Coronary artery (tissue), 2 donors: ENCODE data around the gene CACNG3.

Experiments used
- DNase-seq: peaks from one replicate; pipeline ENCODE4 v3.0.0-alpha.2; 2017; ENCODE audit warnings: low spot score
- H3K27ac ChIP-seq, 2 donors: fragments of 200-600 bp; sonication (generic); one replicate each; pipeline ENCODE4 v1.5.1; 2016 to 2019
- H3K4me3 ChIP-seq: fragments of 200-600 bp; sonication (generic); 2 replicates; pipeline ENCODE4 v1.5.1; 2016; ENCODE audit warnings: mild to moderate bottlenecking, moderate library complexity
- TF ChIP-seq, protein P1 (sequence below): fragments of 200-600 bp; sonication (generic); IDR thresholded peaks from one replicate; pipeline ENCODE4 v1.5.1; 2019; ENCODE audit warnings: antibody characterized with exemption

Gene CACNG3

DNA sequence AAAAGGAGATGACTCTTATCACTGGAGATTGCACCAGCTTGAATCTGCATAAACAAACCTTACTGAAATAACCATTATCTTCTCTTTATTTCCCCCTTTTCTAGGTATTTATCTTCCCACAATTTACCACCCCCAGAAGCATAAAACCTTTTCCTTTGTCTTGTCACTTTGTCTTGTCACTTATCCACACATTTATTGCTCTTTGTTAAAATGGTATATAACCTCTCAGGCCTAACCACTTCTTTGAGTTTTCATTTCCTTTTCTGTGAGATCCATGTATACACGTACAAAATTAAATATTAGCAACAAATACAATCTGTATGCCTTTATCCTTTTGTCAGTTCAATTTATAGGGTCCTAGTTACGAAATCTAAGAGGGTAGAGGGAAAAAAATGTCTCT is 122.9 kb downstream of the CACNG3 start:
- H3K27ac ChIP-seq: no peak overlapping the region
- DNase-seq: no peak

DNA sequence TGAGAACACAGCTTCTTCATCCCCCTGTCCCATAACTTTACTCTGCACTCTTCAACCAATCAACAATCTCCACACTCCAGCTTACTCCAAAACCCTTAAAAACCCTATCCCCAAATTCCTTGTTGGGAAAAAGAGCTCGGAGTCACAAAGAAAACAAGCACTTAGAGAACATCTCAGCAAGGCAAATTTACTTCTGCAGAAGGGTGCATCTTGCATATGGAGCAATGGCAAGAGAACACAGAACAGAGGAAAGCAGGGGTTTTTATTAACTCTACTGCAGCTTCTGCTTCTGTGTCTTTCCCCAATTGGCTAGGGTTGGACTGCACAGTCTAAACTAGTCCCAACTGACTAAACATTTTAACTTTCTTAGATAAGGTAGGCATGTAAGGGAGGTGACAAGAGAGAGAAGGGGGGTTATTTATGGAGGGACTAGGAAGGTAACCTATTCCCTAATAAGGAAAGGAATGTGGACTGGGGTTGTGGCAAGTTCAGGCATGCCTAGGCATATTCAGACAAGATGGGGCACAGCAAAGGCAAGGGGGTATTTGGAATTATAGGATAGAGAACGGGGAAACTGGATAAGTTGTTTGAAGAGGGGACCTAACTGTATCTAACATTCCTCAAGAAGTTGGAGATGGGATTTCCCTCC is 125.5 kb downstream of the CACNG3 start:
- H3K27ac ChIP-seq: no peak overlapping the region
- DNase-seq: no peak
- TF ChIP-seq, protein P1, sequence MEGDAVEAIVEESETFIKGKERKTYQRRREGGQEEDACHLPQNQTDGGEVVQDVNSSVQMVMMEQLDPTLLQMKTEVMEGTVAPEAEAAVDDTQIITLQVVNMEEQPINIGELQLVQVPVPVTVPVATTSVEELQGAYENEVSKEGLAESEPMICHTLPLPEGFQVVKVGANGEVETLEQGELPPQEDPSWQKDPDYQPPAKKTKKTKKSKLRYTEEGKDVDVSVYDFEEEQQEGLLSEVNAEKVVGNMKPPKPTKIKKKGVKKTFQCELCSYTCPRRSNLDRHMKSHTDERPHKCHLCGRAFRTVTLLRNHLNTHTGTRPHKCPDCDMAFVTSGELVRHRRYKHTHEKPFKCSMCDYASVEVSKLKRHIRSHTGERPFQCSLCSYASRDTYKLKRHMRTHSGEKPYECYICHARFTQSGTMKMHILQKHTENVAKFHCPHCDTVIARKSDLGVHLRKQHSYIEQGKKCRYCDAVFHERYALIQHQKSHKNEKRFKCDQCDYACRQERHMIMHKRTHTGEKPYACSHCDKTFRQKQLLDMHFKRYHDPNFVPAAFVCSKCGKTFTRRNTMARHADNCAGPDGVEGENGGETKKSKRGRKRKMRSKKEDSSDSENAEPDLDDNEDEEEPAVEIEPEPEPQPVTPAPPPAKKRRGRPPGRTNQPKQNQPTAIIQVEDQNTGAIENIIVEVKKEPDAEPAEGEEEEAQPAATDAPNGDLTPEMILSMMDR: no peak
- no peak overlapping the region for H3K4me3 ChIP-seq

More for the DNA sequence above, 122.9 kb downstream of the CACNG3 start:
- no peak overlapping the region for H3K4me3 ChIP-seq
- TF ChIP-seq, protein P1: no peak

DNA sequence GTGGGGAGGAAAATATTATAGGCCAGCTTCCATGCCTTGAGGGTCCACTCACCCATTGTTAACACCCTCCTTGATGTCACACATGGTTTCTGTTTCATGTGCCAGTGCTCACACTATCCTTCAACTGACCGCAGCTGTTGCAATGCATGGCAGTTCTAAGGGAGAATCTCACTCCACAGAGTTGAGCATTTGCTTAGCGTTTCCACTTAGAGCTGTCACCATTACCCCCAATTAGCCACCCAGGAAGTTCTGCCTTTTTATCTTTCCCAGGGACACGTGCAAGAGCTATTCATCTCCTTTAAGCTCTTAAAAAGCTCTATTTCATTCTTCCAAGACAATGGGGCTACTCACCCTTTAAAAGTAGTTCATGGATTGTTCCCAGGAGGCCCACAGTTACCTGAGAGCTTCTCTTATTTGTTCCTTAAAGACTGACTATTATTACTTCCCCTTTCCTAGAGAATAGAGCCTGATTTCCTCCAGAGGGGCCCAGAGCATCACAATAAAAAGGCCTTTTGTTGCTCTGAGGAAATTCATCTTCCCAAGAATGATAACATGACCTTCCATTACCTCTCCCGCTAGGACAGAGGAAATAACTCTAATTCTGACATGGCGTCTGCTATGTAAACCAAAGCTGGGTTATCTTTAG is 126.8 kb downstream of the CACNG3 start:
- H3K4me3 ChIP-seq: no peak overlapping the region
- no peak for DNase-seq
- H3K27ac ChIP-seq: no peak overlapping the region
- TF ChIP-seq, protein P1: no peak

DNA sequence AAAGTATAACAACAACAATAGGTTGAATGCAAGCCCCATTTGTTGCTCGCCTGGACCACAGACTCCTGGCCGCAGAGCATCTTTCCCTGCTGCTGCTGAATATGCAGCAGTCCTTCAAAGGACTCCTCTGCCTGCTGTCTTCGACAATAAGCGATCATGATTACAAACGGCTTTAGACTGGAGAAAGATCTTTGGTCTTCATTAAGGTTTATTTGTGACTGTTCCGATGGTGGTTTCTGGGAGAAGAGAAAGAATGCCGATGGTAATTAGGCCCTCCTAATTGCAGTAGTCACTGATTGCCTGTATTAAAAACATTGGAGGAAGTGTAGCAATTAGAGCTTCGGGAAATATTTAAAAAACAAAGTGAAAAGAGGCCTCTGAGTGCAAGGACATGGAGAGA is 138.2 kb downstream of the CACNG3 start:
- TF ChIP-seq, protein P1: no peak

DNA sequence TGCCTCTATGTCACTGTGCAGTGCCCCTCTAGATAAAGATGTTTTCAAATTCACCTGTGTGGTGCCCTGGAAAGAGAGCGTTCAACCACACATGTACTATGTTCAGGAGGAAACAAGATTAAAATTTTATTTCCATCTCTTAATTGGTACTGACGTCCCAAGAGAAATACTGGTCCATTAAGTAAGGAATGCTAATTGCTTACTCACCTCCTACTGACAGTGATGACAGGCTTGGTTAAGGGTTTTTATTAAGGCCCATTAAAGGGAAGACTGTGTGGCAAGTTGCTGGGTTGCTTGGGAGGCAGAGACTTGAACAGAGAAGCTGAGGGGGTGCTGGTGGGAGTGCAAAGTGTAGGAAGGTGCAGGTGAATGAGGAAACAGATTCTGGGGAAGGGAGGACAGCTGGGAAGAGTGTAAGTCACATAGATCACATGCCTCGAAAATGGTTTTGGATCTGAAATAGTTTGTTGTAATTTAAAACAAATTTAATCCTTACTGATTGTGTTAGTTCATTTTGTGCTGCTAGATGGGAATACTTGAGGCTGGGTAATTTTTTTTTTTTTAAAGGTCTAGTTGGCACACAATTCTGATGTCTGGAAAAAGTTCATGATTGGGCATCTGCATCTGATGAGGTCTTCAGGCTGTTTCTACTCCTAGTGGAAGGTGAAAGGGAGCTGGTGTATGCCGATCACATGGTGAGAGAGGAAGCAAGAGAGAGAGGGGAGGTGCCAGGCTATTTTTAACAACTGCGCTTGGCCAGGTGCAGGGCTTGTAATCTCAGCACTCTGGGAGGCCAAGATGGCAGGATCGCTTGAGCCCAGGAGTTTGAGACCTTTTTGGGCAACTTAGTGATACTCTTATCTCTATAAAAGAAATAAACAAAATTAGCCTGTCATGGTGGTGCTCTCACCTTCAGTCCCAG is 140.5 kb downstream of the CACNG3 start:
- TF ChIP-seq, protein P1: no peak
- DNase-seq: no peak
- Histone ChIP-seq H3K27ac (no peak overlapping the region), H3K4me3 (no peak overlapping the region)

More for the DNA sequence above, 138.2 kb downstream of the CACNG3 start:
- no peak for DNase-seq
- Histone ChIP-seq H3K4me3 (no peak overlapping the region), H3K27ac (no peak overlapping the region)

DNA sequence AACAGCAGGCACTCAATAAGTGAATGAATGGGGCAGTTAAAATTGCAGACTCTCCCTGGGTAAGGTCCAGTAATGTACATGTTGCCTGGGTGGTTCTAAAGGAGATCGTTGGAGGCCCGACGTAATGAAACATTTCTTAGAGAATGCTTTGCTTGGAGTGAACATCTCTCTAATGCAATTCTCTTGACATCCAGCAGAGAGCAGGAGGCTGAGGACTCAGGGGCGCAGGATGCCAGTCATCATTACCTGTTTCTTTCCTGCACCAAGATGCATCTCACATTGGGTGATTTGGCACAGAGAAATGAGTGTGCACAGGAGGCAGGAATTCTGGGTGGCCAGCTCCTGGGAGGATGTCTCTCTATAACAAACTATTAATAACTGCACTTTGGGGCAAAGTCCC is 152.9 kb downstream of the CACNG3 start:
- H3K4me3 ChIP-seq: no peak overlapping the region
- no peak for DNase-seq
- TF ChIP-seq, protein P1: no peak
- no peak overlapping the region for H3K27ac ChIP-seq
